Osteoblast (primary cell): ENCODE measurements around the gene COL5A3. TPM values are rescaled to one million over a fixed set of nuclear protein-coding genes. Genes with fewer than 3 reads are reported as not detected.

Experiments used
- DNase-seq: peaks from one replicate; pipeline ENCODE4 v3.0.0; 2011; ENCODE audit warnings: low spot score, mixed read lengths; ENCODE audit not compliant: insufficient read length; ENCODE audit errors: missing footprints
- H2AFZ ChIP-seq: 2 replicates; pipeline ENCODE4 v1.6.0; 2011; ENCODE audit warnings: mild to moderate bottlenecking, low read length
- H3K27ac ChIP-seq: 2 replicates; pipeline ENCODE4 v1.5.1; 2011; ENCODE audit warnings: mild to moderate bottlenecking, low read depth, low read length, moderate library complexity
- H3K27me3 ChIP-seq: 2 replicates; pipeline ENCODE4 v1.6.0; 2012; ENCODE audit warnings: mild to moderate bottlenecking, control low read depth, inconsistent platforms, low read length, moderate library complexity; ENCODE audit not compliant: insufficient read depth
- H3K36me3 ChIP-seq: 2 replicates; pipeline ENCODE4 v1.5.1; 2011; ENCODE audit warnings: mild to moderate bottlenecking, low read length, control low read depth, moderate library complexity; ENCODE audit not compliant: insufficient read depth
- H3K4me1 ChIP-seq: 2 replicates; pipeline ENCODE4 v1.5.1; 2011; ENCODE audit warnings: mild to moderate bottlenecking, low read length, control low read depth, moderate library complexity; ENCODE audit not compliant: insufficient read depth
- H3K4me2 ChIP-seq: 2 replicates; pipeline ENCODE4 v1.6.0; 2011; ENCODE audit warnings: mild to moderate bottlenecking, low read length; ENCODE audit not compliant: insufficient read depth
- H3K4me3 ChIP-seq: fragments of 200-600 bp; sonication (generic); 3 replicates; pipeline ENCODE4 v1.5.1; 2012; ENCODE audit warnings: mild to moderate bottlenecking, low read length, inconsistent platforms; ENCODE audit not compliant: insufficient read depth
- H3K79me2 ChIP-seq: 2 replicates; pipeline ENCODE4 v1.6.0; 2012; ENCODE audit warnings: mild to moderate bottlenecking, low read length, control low read depth, inconsistent platforms; ENCODE audit not compliant: insufficient read depth
- H3K9me3 ChIP-seq: 2 replicates; pipeline ENCODE4 v1.5.1; 2011; ENCODE audit warnings: low read depth, low read length, control low read depth
- H4K20me1 ChIP-seq: 2 replicates; pipeline ENCODE4 v1.6.0; 2012; ENCODE audit warnings: mild to moderate bottlenecking, low read length, control low read depth; ENCODE audit not compliant: insufficient read depth
- small RNA-seq: library from RNA; depleted of rRNA; stranded (forward); fragments of <200 nt; gene quantifications from one replicate; pipeline ENCODE3, GENCODE V24; 2012
- total RNA-seq: library from RNA; depleted of rRNA; stranded (reverse); fragments of >200 nt; gene quantifications from 2 replicates; pipeline ENCODE4 v1.2.3, GENCODE V29; 2012
- TF ChIP-seq, protein P1 (sequence below): IDR thresholded peaks from 2 replicates; pipeline ENCODE4 v1.5.1; 2011; ENCODE audit warnings: mild to moderate bottlenecking, low read depth, low read length, moderate library complexity; ENCODE audit errors: extremely low read depth

The COL5A3 gene
- total RNA-seq, 1 donor: 14.8 TPM

DNA sequence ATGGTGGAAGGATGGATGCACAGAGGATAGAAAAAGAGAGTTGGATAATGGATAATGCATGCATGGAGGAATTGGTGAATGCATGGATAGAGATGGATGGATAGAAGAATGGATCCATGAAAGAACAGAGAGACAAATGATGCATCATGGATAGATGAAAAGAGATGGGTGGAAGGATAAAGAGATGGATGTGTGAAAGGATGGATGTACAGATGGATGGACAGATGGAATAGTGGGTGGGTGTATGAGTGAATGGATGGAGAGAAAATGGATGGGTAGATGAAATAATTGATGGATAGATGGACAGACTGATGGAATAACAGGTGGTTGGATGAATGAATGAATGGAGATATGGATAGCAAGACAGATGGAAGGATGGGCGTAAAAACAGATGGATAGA, 99.7 kb downstream of the COL5A3 start:
- Histone ChIP-seq H3K4me2 (no peak overlapping the region), H3K27ac (no peak overlapping the region), H4K20me1 (no peaks in the 10 kb centered on the region), H3K9me3 (no peaks in the 10 kb centered on the region), H3K4me3 (no peak overlapping the region), H3K36me3 (no peaks in the 10 kb centered on the region), H3K79me2 (no peaks in the 10 kb centered on the region), H3K27me3 (peaks cover 19% of the 10 kb centered on the region), H3K4me1 (peaks cover 8% of the 10 kb centered on the region), H2AFZ (no peak overlapping the region)
- no peak for DNase-seq
- TF ChIP-seq, protein P1, sequence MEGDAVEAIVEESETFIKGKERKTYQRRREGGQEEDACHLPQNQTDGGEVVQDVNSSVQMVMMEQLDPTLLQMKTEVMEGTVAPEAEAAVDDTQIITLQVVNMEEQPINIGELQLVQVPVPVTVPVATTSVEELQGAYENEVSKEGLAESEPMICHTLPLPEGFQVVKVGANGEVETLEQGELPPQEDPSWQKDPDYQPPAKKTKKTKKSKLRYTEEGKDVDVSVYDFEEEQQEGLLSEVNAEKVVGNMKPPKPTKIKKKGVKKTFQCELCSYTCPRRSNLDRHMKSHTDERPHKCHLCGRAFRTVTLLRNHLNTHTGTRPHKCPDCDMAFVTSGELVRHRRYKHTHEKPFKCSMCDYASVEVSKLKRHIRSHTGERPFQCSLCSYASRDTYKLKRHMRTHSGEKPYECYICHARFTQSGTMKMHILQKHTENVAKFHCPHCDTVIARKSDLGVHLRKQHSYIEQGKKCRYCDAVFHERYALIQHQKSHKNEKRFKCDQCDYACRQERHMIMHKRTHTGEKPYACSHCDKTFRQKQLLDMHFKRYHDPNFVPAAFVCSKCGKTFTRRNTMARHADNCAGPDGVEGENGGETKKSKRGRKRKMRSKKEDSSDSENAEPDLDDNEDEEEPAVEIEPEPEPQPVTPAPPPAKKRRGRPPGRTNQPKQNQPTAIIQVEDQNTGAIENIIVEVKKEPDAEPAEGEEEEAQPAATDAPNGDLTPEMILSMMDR: no peak

Small RNA genes lying within 50 kb of the gene (small RNA-seq; reads per million reads assigned to genes)
- not detected for gene MIR5589

Other genes with a start within 250 kb of the COL5A3 start
- gene ZNF846, start 241.8 kb downstream of the COL5A3 start, total RNA-seq: 14.1 and 17.7 TPM in 2 replicates
- gene FBXL12, start 191.4 kb downstream of the COL5A3 start, total RNA-seq: 23.9 and 25.0 TPM in 2 replicates
- 82.5 and 111 TPM in 2 replicates for gene UBL5, start 182.6 kb downstream of the COL5A3 start, total RNA-seq
- gene PIN1, start 175.2 kb downstream of the COL5A3 start, total RNA-seq: 53.9 and 62.6 TPM in 2 replicates
- gene OLFM2, start 74.0 kb downstream of the COL5A3 start, total RNA-seq: 0.29 and 0.72 TPM in 2 replicates
- gene RDH8, start 3.0 kb upstream of the COL5A3 start, total RNA-seq: not detected in 2 replicates
- gene SHFL, start 75.8 kb upstream of the COL5A3 start, total RNA-seq: 20.6 and 22.4 TPM in 2 replicates
- not detected in 2 replicates for gene ANGPTL6, start 92.2 kb upstream of the COL5A3 start, total RNA-seq
- gene PPAN, start 95.9 kb upstream of the COL5A3 start, total RNA-seq: 19.2 and 20.9 TPM in 2 replicates
- gene P2RY11, start 101.2 kb upstream of the COL5A3 start, total RNA-seq: 2.1 and 2.2 TPM in 2 replicates
- 226 and 252 TPM in 2 replicates for gene EIF3G, start 109.4 kb upstream of the COL5A3 start, total RNA-seq
- 24.2 and 33.7 TPM in 2 replicates for gene DNMT1, start 184.4 kb upstream of the COL5A3 start, total RNA-seq
- 9.4 and 14.1 TPM in 2 replicates for gene S1PR2, start 220.8 kb upstream of the COL5A3 start, total RNA-seq
- 37.1 and 37.3 TPM in 2 replicates for gene MRPL4, start 241.7 kb upstream of the COL5A3 start, total RNA-seq